Measurements from ENCODE around the gene ORC4. TPM values are rescaled to one million over a fixed set of nuclear protein-coding genes. Genes with fewer than 3 reads are reported as not detected.

Gene ORC4
- total and polyA plus RNA-seq, 8 donors = 4.9 to 86.1 (median 9.6) TPM

- intact Hi-C loops (cut with DNase I; ENCODE audit: low total_unique reads) = no loop called here
- Histone ChIP-seq H3K27me3 (no peaks in the 10 kb centered on the region), H3K4me1 (peaks cover 6 to 48% (median 29%) of the 10 kb centered on the region in 4 donors), H3K27ac (no peak overlapping the region), H3K36me3 (no peaks in the 10 kb centered on the region), H3K4me3 (no peak overlapping the region), H3K9me3 (no peaks in the 10 kb centered on the region)
- TF ChIP-seq CTCF (IDR thresholded peaks at IDR 0.05) (no peak), EP300 (IDR thresholded peaks at IDR 0.05) (no peak)
- DNase-seq = no peak
Measured at GRCh38 chr2:147884830-147885229, 135.7 kb downstream of the ORC4 start.

GRCh38 chr2:147882631-147883030 is 137.9 kb downstream of the ORC4 start:
- H3K36me3 ChIP-seq = no peaks in the 10 kb centered on the region
- TF ChIP-seq CTCF (IDR thresholded peaks at IDR 0.05) (no peak), POLR2AphosphoS5 (IDR thresholded peaks at IDR 0.05) (no peak), EP300 (IDR thresholded peaks at IDR 0.05) (no peak), POLR2A (IDR thresholded peaks at IDR 0.05) (no peak)

More at GRCh38 chr2:147882631-147883030, 137.9 kb downstream of the ORC4 start:
- Histone ChIP-seq H3K4me3 (no peak overlapping the region), H3K27ac (no peak overlapping the region), H3K4me1 (peaks cover 6 to 61% (median 28%) of the 10 kb centered on the region in 4 donors), H3K9me3 (no peaks in the 10 kb centered on the region), H3K27me3 (no peaks in the 10 kb centered on the region)
- DNase-seq = no peak
- intact Hi-C loops (cut with DNase I; ENCODE audit: low total_unique reads) = no loop called here

Other genes starting within 250 kb of the ORC4 start
- 10 to 100 TPM; 10.5 to 46.8 (median 14.3) TPM for gene ACVR2A, start 175.7 kb downstream of the ORC4 start, total RNA-seq
- gene ACVR2A, start 175.7 kb downstream of the ORC4 start, polyA plus RNA-seq = 1 to 10 TPM; 1.9 to 5.8 (median 2.3) TPM
- gene MBD5, start 354 bp upstream of the ORC4 start, total RNA-seq = 100 to 1,000 TPM in 2 of 5 donors, 10 to 100 TPM in 2, 1 to 10 TPM in 1; 6.1 to 173 (median 72.9) TPM
- gene MBD5, start 354 bp upstream of the ORC4 start, polyA plus RNA-seq = 1 to 10 TPM; 3.2 to 6.6 (median 5.0) TPM

Measured in stomach (tissue), 9 donors.